Activated naive CD4-positive, alpha-beta T cell (primary cell): Measurements from ENCODE around the gene DOCK10.
"Not testable (repeated sequence)": the region's sequence is repeated elsewhere in the genome, so short reads cannot be mapped to it uniquely, and the experiment has no call there.

Experiments used
- DNase-seq, 4 experiments: peaks; one replicate each; lab custom pipeline; 2025; lab: John Stamatoyannopoulos, UW

DOCK10 gene

GRCh38 chr2:224918626-224919471, 123.4 kb downstream of the DOCK10 start:
- no peak for DNase-seq

GRCh38 chr2:224917246-224917645, 125.0 kb downstream of the DOCK10 start:
- not testable (repeated sequence) for DNase-seq

GRCh38 chr2:224915136-224915535, 127.1 kb downstream of the DOCK10 start:
- no peak for DNase-seq

- DNase-seq: no peak
Observed at GRCh38 chr2:224910574-224910925, 131.7 kb downstream of the DOCK10 start.

GRCh38 chr2:224909885-224910573, 132.2 kb downstream of the DOCK10 start:
- no peak for DNase-seq

GRCh38 chr2:224908818-224909217, 133.4 kb downstream of the DOCK10 start:
- DNase-seq: no peak

GRCh38 chr2:224904381-224904780, 137.9 kb downstream of the DOCK10 start:
- no peak for DNase-seq

GRCh38 chr2:224903621-224904020, 138.6 kb downstream of the DOCK10 start:
- DNase-seq: no peak

GRCh38 chr2:224901121-224901676, 141.1 kb downstream of the DOCK10 start:
- DNase-seq: no peak

GRCh38 chr2:224895377-224895776, 146.9 kb downstream of the DOCK10 start:
- DNase-seq: no peak

- no peak for DNase-seq
Observed at GRCh38 chr2:224894356-224894755, 147.9 kb downstream of the DOCK10 start.

- no peak for DNase-seq
Observed at GRCh38 chr2:224893848-224894247, 148.4 kb downstream of the DOCK10 start.

- no peak for DNase-seq
Observed at GRCh38 chr2:224892574-224893204, 149.6 kb downstream of the DOCK10 start.

- no peak for DNase-seq
Observed at GRCh38 chr2:224890372-224890771, 151.9 kb downstream of the DOCK10 start.

GRCh38 chr2:224887141-224887540, 155.1 kb downstream of the DOCK10 start:
- DNase-seq: no peak

GRCh38 chr2:224885836-224886547, 156.3 kb downstream of the DOCK10 start:
- no peak for DNase-seq

GRCh38 chr2:224885291-224885690, 157.0 kb downstream of the DOCK10 start:
- DNase-seq: no peak

- no peak for DNase-seq
Observed at GRCh38 chr2:224884188-224884587, 158.1 kb downstream of the DOCK10 start.

- DNase-seq: no peak
Observed at GRCh38 chr2:224883700-224884099, 158.6 kb downstream of the DOCK10 start.

GRCh38 chr2:224883172-224883516, 159.1 kb downstream of the DOCK10 start:
- DNase-seq: no peak

GRCh38 chr2:224882291-224883171, 159.7 kb downstream of the DOCK10 start:
- DNase-seq: no peak
